ENCODE measurements around the gene KBTBD3. TPM values are rescaled to one million over a fixed set of nuclear protein-coding genes. Genes with fewer than 3 reads are reported as not detected.

The KBTBD3 gene
- total RNA-seq, 2 experiments from 2014 or later = 5.7 to 8.1 TPM

GRCh38 chr11:106031936-106032335 is 45.2 kb downstream of the KBTBD3 start:
- Histone ChIP-seq H3K36me3 (ENCODE audit: insufficient read depth, low read length) (no peaks in the 10 kb centered on the region), H3K27me3 (ENCODE audit: control insufficient read depth in 1 of 2, insufficient read depth in 2 of 2, low read length in 2 of 2) (peaks cover 4 to 7% of the 10 kb centered on the region in 2 experiments), H3K9me3 (ENCODE audit: control insufficient read depth in 1 of 2, insufficient read depth in 1 of 2, low read length in 2 of 2) (no peaks in the 10 kb centered on the region), H3K4me3 (ENCODE audit: low read length) (no peak overlapping the region), H3K4me1 (ENCODE audit: insufficient read depth, low read length) (no peaks in the 10 kb centered on the region), H3K27ac (ENCODE audit: low read depth in 1 of 2, low read length in 2 of 2) (no peak overlapping the region)
- DNase-seq (no peak), ATAC-seq (ENCODE audit: poor library complexity) (no peak)
- H3K4me3 Mint-ChIP-seq = no peak overlapping the region
- H3K4me1 Mint-ChIP-seq (ENCODE audit: low read depth) = no peaks in the 10 kb centered on the region
- TF ChIP-seq CTCF (IDR thresholded peaks at IDR 0.05) = no peak
- intact Hi-C loops (cut with DNase I, micrococcal nuclease) = no loop called here
- POLR2A ChIA-PET = no interaction called here
- peaks cover 73% of the 10 kb centered on the region for H3K27me3 Mint-ChIP-seq
- CTCF ChIA-PET = no interaction called here
- H3K36me3 Mint-ChIP-seq (ENCODE audit: low read depth) = no peaks in the 10 kb centered on the region
- peaks cover 4% of the 10 kb centered on the region for H3K9me3 Mint-ChIP-seq
- H3K27ac Mint-ChIP-seq = no peak overlapping the region

GRCh38 chr11:106031202-106031810 is 45.8 kb downstream of the KBTBD3 start:
- Histone ChIP-seq H3K27me3 (ENCODE audit: control insufficient read depth in 1 of 2, insufficient read depth in 2 of 2, low read length in 2 of 2) (peaks cover 4 to 7% of the 10 kb centered on the region in 2 experiments), H3K4me3 (ENCODE audit: low read length) (no peak overlapping the region), H3K4me1 (ENCODE audit: insufficient read depth, low read length) (no peaks in the 10 kb centered on the region), H3K27ac (ENCODE audit: low read depth in 1 of 2, low read length in 2 of 2) (no peak overlapping the region), H3K36me3 (ENCODE audit: insufficient read depth, low read length) (no peaks in the 10 kb centered on the region), H3K9me3 (ENCODE audit: control insufficient read depth in 1 of 2, insufficient read depth in 1 of 2, low read length in 2 of 2) (no peaks in the 10 kb centered on the region)
- intact Hi-C loops (cut with DNase I, micrococcal nuclease) = no loop called here
- Mint-ChIP-seq H3K27ac (no peak overlapping the region), H3K27me3 (peaks cover 72% of the 10 kb centered on the region), H3K36me3 (ENCODE audit: low read depth) (no peaks in the 10 kb centered on the region), H3K4me1 (ENCODE audit: low read depth) (no peaks in the 10 kb centered on the region), H3K4me3 (no peak overlapping the region), H3K9me3 (peaks cover 4% of the 10 kb centered on the region)
- POLR2A ChIA-PET = interaction anchor here (1.2 kb wide), 1 partner anchor 46 kb away, joined by 3 read pairs; the partner anchor contains the start of genes AASDHPPT and KBTBD3
- DNase-seq (no peak), ATAC-seq (ENCODE audit: poor library complexity) (no peak)
- TF ChIP-seq CTCF (IDR thresholded peaks at IDR 0.05) = no peak
- CTCF ChIA-PET = no interaction called here

GRCh38 chr11:106030609-106031008 is 46.5 kb downstream of the KBTBD3 start:
- H3K27me3 ChIP-seq (ENCODE audit: control insufficient read depth in 1 of 2, insufficient read depth in 2 of 2, low read length in 2 of 2) = peaks cover 4 to 7% of the 10 kb centered on the region in 2 experiments
- Mint-ChIP-seq H3K4me1 (ENCODE audit: low read depth) (no peaks in the 10 kb centered on the region), H3K27me3 (peaks cover 73% of the 10 kb centered on the region), H3K4me3 (no peak overlapping the region), H3K9me3 (peaks cover 4% of the 10 kb centered on the region), H3K36me3 (ENCODE audit: low read depth) (no peaks in the 10 kb centered on the region), H3K27ac (no peak overlapping the region)
- H3K27ac ChIP-seq (ENCODE audit: low read depth in 1 of 2, low read length in 2 of 2) = no peak overlapping the region
- no peaks in the 10 kb centered on the region for H3K4me1 ChIP-seq (ENCODE audit: insufficient read depth, low read length)
- CTCF ChIA-PET = no interaction called here
- H3K36me3 ChIP-seq (ENCODE audit: insufficient read depth, low read length) = no peaks in the 10 kb centered on the region
- H3K4me3 ChIP-seq (ENCODE audit: low read length) = no peak overlapping the region
- intact Hi-C loops (cut with DNase I, micrococcal nuclease) = no loop called here
- TF ChIP-seq CTCF (IDR thresholded peaks at IDR 0.05) = no peak
- POLR2A ChIA-PET = interaction anchor here (1.2 kb wide), 1 partner anchor 47 kb away, joined by 3 read pairs; the partner anchor contains the start of genes AASDHPPT and KBTBD3
- DNase-seq (no peak), ATAC-seq (ENCODE audit: poor library complexity) (no peak)
- no peaks in the 10 kb centered on the region for H3K9me3 ChIP-seq (ENCODE audit: control insufficient read depth in 1 of 2, insufficient read depth in 1 of 2, low read length in 2 of 2)
